HTERT RPE-1 (cell line): ENCODE data around the gene THADA.
"Not testable (repeated sequence)": the region's sequence is repeated elsewhere in the genome, so short reads cannot be mapped to it uniquely, and the experiment has no call there.

Source experiments
- in situ Hi-C: fragments of 300-500 bp; cut with MboI; formaldehyde crosslinking; loops from 4 replicates; pipeline ENCODE4 v1.14.3; 2020; ENCODE audit warnings: low sequenced_read_pairs

The THADA gene

DNA sequence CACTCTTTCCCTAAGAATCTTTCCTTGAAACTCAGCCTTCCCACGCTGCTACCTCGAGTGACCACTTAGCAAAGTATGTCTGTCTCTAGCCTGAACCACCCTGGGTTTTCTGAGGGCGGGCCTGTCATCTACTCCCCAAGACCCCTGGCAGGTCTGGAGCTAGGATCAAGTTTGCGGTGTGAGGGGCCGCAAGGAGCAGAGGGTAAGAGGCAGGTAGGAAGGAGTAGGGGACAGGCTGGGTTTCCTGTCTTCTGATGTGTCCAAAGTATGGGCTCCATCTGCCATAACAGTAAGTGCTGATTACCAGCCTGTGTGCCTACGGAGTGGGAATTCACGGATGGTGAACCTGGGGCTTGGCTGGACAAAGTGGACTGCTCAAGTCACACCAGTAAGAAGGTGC is 394.8 kb downstream of the THADA start:
- in situ Hi-C loops: no loop called here

DNA sequence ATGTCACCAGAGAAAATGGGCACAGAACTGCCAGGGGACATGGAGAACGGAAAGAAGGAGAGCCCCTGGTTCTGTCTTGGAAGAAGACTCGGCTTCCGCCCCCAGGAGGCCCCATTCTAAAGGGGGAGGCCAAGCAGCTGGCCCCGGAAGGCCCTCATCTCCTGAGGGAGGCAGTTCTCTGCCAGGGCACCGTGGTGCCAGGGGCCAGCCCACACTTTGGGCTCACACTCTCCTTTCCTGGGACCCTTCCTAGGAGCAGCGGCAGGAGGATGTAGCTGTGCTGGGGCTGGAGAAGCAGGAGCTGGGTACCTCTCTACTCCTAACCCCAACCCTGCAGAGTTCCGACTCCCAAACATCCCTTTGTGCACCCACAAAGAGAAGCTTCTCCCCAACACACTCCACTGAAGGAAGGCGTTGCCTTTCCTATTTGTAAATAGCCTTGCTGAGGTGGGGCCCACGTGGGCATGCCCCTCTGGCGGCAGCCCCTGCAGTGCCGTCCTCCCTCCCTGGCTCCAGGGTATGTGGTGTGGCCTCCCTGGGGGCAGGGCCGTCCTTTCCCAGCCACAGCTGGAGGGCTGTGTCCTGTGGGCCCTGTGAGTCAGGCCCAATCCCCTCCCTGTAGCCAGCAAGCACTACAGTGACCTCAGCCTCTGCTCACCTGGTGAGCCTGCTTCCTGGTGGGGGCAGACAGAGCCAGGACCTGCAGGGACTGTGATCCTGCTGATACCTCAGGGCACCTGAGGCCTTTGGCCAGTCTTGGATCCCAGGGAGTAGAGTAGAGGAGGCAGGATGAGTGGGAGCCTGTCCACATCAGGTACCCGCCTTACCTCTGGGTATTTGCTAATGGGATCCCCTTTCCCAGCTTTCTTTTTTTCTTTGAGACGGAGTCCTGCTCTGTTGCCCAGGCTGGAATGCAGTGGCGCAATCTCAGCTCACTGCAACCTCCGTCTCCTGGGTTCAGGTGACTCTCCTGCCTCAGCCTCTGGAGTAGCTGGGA is 396.0 kb downstream of the THADA start:
- in situ Hi-C loops: no loop called here

DNA sequence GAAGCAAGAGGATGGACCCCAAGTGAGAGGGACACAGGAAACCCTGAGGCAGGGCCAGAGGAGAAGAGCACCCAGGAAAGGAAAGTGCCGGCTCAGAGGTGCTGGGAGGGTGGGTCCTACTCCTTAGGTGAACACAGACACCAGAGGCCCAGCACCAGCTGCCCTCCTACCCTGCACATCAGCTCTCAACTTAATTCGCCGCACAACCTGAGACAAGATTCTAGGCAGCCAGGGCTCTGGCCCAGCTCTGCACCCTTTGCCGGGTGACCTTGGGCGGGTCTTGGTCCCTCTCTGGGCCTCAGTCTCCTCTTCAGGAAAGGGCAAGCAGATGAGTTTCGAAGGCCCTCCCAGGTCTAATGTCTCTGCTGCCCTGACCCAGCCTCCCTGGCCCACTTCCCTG is 397.6 kb downstream of the THADA start:
- in situ Hi-C loops: no loop called here

DNA sequence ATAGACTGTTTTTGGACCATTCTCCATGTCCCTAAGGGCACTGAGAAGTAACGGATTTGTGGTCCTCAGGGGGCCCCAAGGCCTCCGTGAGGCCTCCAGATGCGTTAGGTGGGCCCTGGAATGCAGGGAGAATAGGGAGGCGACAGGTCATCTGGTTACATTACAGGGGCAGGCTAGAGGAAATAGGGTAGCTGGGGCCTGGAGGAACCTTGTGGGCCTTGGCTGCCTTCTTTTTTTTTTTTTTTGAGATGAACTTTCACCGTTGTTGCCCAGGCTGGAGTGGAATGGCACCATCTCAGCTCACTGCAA is 398.3 kb downstream of the THADA start:
- in situ Hi-C loops: no loop called here

DNA sequence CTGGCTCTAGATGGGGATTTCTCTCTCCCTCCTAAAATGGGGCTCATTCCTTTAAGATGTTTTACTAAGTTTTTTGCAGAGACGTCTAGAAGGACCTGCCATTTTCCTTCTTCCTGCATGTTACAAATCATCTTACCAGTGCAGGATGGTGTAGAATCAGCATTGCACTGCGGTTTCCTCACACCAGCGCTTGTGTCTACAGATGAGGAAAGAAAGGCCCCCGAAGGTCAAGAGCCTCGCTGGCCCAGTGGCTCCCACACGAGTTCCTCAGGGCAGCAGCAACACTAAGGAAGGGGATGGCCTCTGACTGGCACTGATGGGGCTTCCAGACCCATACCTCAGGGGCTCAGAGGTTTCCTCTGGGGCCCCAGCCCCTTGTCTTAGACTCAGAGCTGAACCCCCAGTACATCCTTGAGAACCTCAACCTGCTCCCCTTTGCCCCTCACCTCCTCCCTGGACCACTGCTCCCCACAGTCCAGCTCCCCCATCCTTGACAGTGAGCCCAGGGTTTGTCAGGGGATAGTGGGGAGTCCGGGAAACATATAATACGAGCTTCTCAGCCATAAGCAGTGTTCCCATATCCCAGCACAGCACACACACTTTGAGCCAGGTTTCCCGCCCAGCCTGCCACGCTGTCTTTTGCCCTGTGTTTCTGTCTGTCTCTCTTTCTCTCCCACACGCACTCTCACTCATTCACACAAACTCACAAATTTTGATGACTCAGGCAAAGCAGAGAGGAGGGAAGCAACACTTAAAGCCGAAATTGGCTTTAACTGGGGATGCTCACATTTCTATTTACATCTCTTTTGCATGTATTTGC is 398.9 kb downstream of the THADA start:
- in situ Hi-C loops: no loop called here

DNA sequence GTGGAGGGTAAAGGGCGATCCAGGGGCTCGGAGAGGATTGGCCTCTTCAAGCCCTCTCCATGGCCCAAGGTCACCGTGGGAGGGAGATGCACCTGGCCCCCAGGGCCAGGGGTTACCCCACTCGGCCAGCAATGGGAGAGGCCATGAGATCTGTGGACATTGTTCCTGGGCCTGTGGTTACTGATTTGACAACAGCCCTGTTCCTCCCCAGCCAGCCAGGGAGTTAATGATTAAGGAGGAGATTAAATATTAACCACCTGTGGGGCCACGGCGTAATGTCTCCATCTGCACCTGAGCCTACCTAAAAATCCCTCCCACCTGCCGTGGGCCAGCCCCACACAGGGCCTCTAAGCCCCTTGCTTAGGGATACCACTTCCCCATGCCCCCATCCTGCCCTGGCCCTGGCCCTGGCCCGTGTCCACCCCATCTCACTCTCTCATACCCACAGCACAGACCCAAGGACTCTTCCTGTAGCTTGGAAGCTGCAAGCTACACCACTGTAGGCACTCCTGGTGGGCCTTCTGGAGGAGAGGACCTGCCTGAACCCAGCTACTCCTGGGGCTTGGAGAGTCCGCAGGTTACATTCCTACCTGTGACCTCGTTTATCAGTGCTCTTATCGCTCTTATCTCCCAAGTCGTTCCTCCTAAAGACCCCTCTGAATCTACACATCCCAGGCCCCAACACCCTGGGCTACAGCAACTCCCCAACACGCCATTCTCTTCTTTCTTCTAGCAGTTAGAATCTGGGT is 401.5 kb downstream of the THADA start:
- in situ Hi-C loops: no loop called here

DNA sequence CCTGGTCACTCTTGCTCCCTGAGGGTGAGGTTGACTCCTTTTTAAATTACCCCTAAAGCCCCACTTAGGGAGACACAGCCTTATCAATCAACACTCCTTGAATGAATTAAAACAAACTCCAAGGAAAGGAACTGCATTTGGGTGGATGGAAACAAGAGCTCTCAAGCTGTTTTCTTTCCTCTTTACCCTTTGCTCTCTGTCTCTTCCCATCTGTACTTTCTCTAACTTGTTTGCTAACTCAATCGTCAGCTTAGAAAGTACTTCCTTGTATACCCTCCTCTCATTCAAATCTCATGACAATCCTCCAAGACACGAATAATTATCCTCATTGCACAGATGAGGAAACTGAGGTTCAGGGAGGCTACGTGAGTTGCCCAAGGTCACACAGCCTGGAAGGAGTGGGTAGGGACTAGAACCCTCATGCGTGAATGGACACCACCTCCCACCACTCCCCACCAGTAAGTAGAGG is 402.2 kb downstream of the THADA start:
- in situ Hi-C loops: no loop called here

DNA sequence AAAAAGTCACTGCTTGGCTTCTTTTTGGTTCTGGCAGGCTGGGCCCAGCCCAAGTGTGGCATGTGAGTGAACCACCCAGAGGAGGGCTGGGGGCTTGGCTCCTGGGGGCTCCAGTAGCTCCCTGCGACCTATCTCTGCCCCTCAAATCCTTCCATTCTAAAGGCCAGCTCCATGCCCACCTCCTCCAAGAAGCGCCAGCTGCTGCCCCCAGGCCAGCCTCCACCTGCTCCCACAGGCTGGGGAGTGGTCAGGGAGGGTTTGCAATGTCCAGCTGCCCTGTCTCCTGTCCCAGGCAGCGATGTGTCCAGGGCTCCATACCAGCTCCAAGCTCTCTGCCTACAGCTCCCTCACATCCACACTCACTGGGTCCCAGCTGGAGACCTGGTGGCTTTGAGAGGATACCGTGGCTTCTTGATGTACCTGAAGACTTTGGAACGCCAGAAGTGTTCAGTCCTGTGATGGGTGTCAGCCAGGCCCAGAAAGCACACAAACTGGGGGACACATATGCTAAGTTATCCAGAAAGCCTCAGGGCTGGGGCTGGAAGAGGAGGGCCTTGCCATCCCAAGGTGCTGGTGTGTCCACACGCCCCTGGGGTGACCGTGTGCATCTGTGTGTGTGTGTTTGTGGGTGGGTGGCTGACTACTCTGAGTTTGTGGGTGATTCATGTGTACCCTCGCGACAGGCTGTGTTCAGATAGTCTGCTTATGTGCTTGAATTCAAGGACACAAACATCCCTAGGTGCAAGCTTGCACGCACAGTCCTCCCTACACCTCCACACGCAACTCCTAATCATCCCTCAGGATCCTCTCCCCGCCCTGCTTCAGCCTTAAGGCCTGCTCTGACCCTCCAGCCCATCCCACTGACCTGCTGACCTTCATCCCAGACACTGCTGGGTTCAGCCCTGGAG is 402.8 kb downstream of the THADA start:
- in situ Hi-C loops: no loop called here

DNA sequence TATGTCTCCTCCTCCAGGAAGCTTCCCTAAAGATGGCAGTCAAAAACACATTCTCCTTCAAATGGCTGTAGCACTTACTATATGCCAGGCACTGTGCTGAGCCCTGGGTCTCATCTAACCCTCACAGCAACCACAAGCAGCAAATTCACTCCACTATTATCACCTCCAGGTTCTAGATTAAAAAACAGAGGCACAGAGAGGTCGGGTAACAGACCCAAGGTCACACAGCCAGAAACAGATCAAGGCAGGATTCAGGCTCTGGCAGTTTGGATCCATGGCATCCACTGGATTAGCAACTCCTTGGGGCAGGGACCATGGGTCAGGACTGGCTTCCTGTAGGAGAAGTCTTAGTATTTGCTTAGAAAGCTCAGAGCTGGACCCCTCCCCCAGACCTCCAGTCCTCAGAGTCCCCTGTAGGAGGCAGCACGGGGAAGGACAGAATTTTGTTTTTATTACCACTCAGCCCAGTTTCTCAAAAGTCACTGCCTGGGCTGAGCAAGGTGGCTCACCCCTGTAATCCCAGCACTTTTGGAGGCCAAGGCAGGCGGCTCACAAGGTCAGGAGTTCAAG is 403.8 kb downstream of the THADA start:
- in situ Hi-C loops: no loop called here

DNA sequence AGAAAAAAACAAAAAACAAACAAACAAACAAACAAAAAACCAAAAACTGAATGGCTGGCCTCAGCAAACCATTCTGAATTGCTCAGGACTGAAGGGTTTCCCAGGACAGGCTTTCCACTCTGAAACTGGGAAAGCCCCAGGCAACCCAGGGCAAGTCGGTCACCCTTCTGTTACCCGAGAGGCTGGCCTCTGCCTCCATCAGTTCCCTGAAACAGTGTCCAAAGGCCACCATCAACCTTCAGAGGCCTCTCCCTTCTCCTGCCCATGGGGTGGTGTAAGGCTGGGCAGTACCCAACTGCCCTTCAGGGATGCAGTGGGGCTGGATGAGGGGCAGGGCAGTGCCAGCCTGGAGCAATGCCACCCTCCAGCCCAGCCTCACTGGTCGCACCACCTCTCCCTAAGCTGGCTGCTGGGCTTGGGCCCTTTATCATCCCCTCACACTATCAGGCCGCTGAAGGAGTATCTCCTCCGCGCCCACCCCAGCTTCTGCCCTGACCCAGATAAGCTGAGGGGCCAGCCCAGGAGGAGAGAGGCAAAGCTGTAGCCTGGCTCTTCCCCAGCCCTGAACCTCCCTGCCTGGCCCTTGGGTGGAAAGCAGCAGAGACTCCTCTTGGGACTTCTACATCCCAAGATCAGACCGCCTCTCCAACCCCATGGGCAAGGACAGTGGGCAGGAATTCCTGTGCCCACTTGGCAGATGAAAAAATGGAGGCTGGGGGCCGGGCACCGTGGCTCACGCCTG is 405.4 kb downstream of the THADA start:
- in situ Hi-C loops: no loop called here

DNA sequence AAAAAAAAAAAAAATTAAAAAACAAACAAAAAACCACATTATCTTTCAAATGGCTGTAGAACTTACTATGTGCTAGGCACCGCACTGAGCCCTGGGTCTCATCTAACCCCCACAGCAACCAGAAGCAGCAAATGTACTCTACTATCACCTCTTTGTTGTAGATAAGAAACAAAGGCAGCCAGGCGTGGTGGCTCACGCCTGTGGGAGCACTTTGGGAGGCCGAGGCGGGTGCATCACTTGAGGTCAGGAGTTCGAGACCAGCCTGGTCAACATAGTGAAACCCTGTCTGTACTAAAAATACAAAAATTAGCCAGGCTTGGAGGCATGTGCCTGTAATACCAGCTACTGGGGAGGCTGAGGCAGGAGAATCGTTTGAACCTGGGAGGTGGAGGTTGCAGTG is 406.0 kb downstream of the THADA start:
- in situ Hi-C loops: not testable (repeated sequence)

DNA sequence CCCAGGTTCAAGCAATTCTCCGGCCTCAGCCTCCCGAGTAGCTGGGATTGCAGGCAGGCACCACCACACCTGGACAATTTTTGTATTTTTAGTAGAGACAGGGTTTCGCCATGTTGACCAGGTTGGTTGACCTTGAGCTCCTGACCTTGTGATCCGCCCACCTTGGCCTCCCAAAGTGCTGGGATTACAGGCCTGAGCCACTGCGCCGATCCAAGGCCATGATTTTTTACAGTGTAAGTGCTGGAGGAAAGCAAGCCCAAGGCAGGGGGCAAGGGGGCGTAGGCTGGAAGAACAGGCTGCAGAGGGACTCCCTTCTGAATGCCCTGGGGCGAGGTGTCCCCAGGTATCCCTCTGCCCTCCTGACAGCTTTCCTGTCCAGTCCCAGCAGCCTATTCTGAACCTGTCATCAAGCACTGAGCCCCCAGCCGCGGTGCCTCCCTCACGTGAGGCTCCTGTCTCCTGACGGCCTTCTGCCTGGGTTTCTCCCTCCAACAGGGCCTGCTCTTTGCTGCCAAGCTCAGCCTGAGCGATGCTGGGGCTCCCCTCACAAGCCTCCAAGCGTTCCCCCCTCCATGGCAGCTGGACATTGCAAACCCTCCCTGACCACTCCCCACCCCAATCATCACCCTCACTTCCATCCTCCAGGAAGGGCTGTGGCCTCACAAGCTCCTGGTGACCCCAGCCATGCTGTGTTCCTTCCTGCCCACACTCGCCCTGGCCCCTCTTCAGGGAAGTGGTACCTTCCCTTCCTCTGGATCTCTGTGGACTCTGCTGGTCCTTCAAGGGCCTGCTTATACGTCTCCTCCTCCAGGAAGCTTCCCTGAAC is 407.1 kb downstream of the THADA start:
- in situ Hi-C loops: no loop called here

DNA sequence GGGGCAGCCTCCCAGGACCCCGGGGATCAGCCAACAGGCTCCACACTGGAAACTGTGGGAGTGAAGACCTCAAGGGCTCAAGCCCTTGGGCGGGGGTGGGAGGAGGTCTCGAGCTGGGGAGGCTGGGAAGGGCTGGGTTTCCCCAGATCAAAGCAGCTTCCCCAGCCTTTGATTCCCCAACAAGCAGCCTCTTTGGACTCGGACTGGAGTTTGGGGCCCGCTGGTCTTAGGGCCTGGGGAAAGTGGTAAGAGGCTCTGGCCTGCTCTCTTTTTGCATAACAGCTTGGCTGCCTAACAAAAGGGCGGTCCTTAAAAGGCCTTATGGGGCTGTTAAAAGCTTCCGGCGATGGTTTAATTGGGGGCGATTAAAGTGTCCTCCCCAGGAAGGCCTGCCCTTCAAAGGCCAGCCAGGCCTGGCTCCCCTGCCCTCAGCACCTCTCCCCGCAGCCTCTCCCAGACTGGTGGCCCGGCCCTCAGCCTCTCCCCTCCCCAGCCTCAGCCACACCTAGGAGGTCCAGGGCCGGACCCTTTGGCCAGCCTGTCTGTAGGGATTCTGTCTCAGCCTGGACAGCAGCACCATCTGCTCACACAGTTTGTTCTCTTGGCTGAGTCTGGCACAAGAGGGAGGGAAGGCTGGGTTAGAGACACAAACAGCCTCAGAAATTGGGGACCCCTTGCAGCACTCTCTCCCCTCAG is 409.0 kb downstream of the THADA start:
- in situ Hi-C loops: no loop called here

DNA sequence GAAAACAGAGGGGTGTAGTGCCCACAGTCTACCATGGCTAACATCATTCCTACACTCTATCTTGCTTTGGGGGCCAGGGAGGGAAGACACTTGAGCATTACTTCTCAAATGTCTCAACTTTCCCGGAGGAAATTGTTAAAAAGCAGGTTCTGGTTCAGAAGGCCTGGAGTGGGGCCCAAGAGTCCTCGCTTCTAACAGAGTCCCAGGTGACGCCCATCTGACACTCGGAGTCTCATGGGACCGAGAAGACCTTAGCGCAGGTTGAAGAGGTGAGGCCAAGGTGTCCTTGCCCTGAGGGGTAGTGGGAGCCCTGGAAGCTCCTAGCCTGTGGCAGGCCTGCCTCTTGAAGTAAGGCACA is 409.5 kb downstream of the THADA start:
- in situ Hi-C loops: no loop called here

DNA sequence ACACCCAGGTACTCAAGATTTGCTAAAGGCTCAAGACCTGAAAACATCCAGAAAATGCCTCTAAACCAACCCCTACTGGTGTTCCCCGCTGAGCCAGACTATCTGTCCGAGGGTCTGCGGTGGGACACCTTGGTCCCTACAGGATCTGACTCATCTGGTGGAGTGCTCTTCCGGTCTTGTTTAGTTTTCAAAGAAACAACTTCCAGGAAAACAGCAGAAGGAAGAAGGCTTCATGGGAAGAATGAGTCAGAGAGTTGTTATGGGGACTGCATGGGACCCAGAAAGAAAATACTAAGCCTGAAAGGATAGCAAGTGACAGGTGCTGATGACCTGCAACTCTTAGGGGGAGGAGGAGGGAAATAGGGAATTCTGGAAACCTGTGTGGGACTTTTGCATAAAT is 410.7 kb downstream of the THADA start:
- in situ Hi-C loops: no loop called here

DNA sequence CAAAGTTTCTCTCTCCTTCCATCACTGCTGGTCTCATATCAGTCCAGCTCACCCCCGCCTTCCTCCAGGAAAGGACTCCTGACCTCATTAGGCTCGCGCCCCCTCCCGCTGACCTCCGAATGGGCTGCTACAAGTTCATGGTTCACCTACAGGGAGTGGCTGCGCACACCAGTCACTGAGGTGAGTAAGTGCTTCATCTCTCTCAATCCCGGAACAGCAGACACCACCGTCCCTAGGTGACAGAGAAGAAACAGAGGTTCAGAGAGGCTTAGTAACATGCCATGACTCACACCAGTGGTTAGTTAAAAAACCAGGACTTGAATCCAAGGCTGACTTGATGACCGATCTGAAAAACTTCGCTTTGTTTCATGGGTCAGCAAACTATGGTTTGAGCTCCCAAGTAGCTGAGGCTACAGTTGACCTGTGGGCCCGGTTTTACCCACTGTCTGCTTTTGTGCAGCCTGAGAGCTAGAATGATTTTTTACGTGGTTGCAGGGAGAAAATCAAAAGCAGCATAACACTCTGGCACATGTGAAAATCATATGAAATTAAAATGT is 411.4 kb downstream of the THADA start:
- in situ Hi-C loops: no loop called here

DNA sequence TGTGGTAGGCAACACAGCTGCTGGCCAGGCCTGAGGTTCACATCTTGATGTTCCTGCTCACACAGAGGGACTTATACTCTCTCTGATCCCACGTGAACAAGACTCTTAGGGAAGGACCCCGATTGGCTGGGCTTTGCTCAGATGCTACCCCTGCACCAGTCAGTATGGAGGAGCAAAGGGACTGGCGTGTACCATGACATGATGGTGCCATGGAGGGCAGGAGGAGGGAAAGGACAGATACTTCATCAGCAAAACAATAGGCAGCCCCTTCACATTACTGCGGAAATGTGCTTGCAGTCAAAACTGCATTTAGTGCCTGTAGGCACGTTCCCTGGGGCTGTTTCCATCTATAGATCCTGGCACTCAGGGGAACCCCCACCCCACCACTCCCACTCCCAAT is 412.1 kb downstream of the THADA start:
- in situ Hi-C loops: no loop called here

DNA sequence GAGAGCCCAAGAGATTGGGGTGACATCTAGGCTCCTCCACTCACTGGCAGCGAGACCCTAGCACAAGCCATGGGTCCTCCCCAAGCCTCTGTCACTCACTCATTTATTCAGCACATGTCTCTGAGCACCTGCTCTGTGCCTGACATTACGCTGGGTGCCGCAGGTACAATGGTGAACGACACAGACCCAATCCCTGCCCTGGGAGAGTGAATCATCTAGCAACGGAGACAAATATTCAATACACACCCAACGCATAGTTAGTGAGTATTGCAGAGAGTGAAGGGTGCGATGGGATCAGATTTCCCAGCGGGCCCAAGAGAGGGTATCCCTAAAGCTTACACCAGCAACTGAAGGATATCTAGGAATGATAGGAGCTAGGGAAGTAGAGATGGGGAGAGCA is 414.9 kb downstream of the THADA start:
- in situ Hi-C loops: no loop called here
